A673 (cell line): ENCODE measurements around the gene USP1. TPM values are rescaled to one million over a fixed set of nuclear protein-coding genes. Genes with fewer than 3 reads are reported as not detected.
A peak's percentile ranks its signal among the peaks of the same experiment; 100 is the strongest.

ENCODE experiments used
- BruUV-seq: library from RNA; stranded (reverse); fragments of 400-500 nt; replicated peaks from 2 replicates; lab custom pipeline; 2021; lab: Mats Ljungman, UMichigan
- CTCF ChIA-PET: fragments of 300-600 bp; sonication (Branson Sonifier 250); formaldehyde crosslinking; loops from one replicate; lab custom pipeline; 2022; ENCODE audit warnings: antibody characterized with exemption; lab: Charles Lee
- POLR2A ChIA-PET: fragments of 300-600 bp; sonication (Branson Sonifier 250); formaldehyde crosslinking; loops from one replicate; lab custom pipeline; 2022; ENCODE audit warnings: antibody characterized with exemption; ENCODE audit not compliant: low non-redundant PET; lab: Charles Lee
- DNase-seq: peaks from one replicate; pipeline ENCODE4 v3.0.0-alpha.2; 2015; ENCODE audit warnings: low spot score
- H3K27ac ChIP-seq: fragments of 200-600 bp; sonication (generic); 2 replicates; pipeline ENCODE4 v1.5.1; 2016; ENCODE audit warnings: mixed run types, low read depth, mild to moderate bottlenecking, mixed read lengths, antibody characterized with exemption, low read length; ENCODE audit not compliant: poor library complexity, severe bottlenecking
- H3K27me3 ChIP-seq: fragments of 200-600 bp; sonication (generic); replicated peaks from 2 replicates; pipeline ENCODE4 v1.6.1; 2017; ENCODE audit warnings: mixed run types, low read depth, mild to moderate bottlenecking, mixed read lengths, antibody characterized with exemption, low read length; ENCODE audit not compliant: insufficient read depth, poor library complexity
- H3K36me3 ChIP-seq: fragments of 200-600 bp; sonication (generic); 2 replicates; pipeline ENCODE4 v1.6.1; 2016; ENCODE audit warnings: mixed run types, mild to moderate bottlenecking, mixed read lengths, antibody characterized with exemption, low read length; ENCODE audit not compliant: insufficient read depth, poor library complexity, severe bottlenecking
- H3K4me1 ChIP-seq: fragments of 200-600 bp; sonication (generic); 2 replicates; pipeline ENCODE4 v1.6.1; 2017; ENCODE audit warnings: mixed run types, mild to moderate bottlenecking, mixed read lengths, antibody characterized with exemption, low read length; ENCODE audit not compliant: insufficient read depth, poor library complexity, severe bottlenecking
- H3K4me3 ChIP-seq: fragments of 200-600 bp; sonication (generic); 2 replicates; pipeline ENCODE4 v1.5.1; 2016; ENCODE audit warnings: low read depth, mixed run types, mild to moderate bottlenecking, mixed read lengths, low read length; ENCODE audit not compliant: poor library complexity, severe bottlenecking
- H3K9me3 ChIP-seq: fragments of 200-600 bp; sonication (generic); 2 replicates; pipeline ENCODE4 v1.6.1; 2016; ENCODE audit warnings: mixed run types, low read depth, mild to moderate bottlenecking, mixed read lengths, antibody characterized with exemption, low read length; ENCODE audit not compliant: poor library complexity, severe bottlenecking
- CTCF ChIP-seq: fragments of 300-800, 200-600 bp; sonication (generic); conservative IDR thresholded peaks from 2 replicates; pipeline ENCODE4 v1.5.1; 2017; ENCODE audit warnings: low read depth, mild to moderate bottlenecking, antibody characterized with exemption, low read length, moderate library complexity, mixed read lengths
- EZH2 ChIP-seq: fragments of 200-600 bp; sonication (generic); IDR thresholded peaks from 2 replicates; pipeline ENCODE4 v1.6.1; 2017; ENCODE audit warnings: borderline replicate concordance, low read depth, mild to moderate bottlenecking, mixed read lengths, antibody characterized with exemption, low read length; ENCODE audit not compliant: poor library complexity, severe bottlenecking
- intact Hi-C: fragments of 100-400 bp; cut with micrococcal nuclease; formaldehyde crosslinking; loops from one replicate; pipeline ENCODE4 v1.10.0; 2022; ENCODE audit not compliant: unreplicated experiment
- total RNA-seq: library from RNA; stranded (reverse); gene quantifications from 2 replicates; pipeline ENCODE4 v1.2.3, GENCODE V29; 2021

The USP1 gene
- total RNA-seq, 1 experiment from 2014 or later, result 90.0 TPM

GRCh38 chr1:62435231-62436038 lies 1.4 kb upstream of the USP1 start:
- H3K27me3 ChIP-seq, result no peaks in the 10 kb centered on the region
- peak overlapping the region; percentile 100 for H3K27ac ChIP-seq
- intact Hi-C loops, result loop anchor here (10.0 kb wide), 1 partner anchor 481 kb away; no protein-coding TSS in a partner anchor
- H3K4me3 ChIP-seq, result peak overlapping the region; percentile 93
- peaks cover 2% of the 10 kb centered on the region for H3K36me3 ChIP-seq
- peaks cover 19% of the 10 kb centered on the region for H3K4me1 ChIP-seq
- ChIA-PET POLR2A (interaction anchor here (0.6 to 0.7 kb wide), 2 partner anchors 281 to 590 kb away, joined by 3 to 6 read pairs; no protein-coding TSS in a partner anchor), CTCF (interaction anchor here (1.6 kb wide), 1 partner anchor 260 kb away, joined by 7 read pairs; no protein-coding TSS in a partner anchor)
- no peak for DNase-seq
- no peaks in the 10 kb centered on the region for H3K9me3 ChIP-seq
- TF ChIP-seq EZH2 (no peak), CTCF (no peak)
- BruUV-seq, result TSS peak; percentile 88

GRCh38 chr1:62436039-62436465 lies 797 bp upstream of the USP1 start:
- no TSS peak for BruUV-seq
- peak overlapping the region; percentile 100 for H3K27ac ChIP-seq
- H3K9me3 ChIP-seq, result no peaks in the 10 kb centered on the region
- peak; percentile 100 for DNase-seq
- ChIA-PET POLR2A (interaction anchor here (0.6 to 0.7 kb wide), 2 partner anchors 281 to 591 kb away, joined by 3 to 6 read pairs; no protein-coding TSS in a partner anchor), CTCF (interaction anchor here (1.6 kb wide), 1 partner anchor 260 kb away, joined by 7 read pairs; no protein-coding TSS in a partner anchor)
- no peaks in the 10 kb centered on the region for H3K27me3 ChIP-seq
- no peak for TF ChIP-seq CTCF
- no peak for TF ChIP-seq EZH2
- peak overlapping the region; percentile 93 for H3K4me3 ChIP-seq
- intact Hi-C loops, result loop anchor here (10.0 kb wide), 1 partner anchor 481 kb away; no protein-coding TSS in a partner anchor
- H3K4me1 ChIP-seq, result peaks cover 24% of the 10 kb centered on the region
- H3K36me3 ChIP-seq, result peaks cover 8% of the 10 kb centered on the region

GRCh38 chr1:62437273-62437940 lies 558 bp downstream of the USP1 start:
- peak; percentile 24 for DNase-seq
- Histone ChIP-seq H3K27ac (peak overlapping the region; percentile 100), H3K9me3 (no peaks in the 10 kb centered on the region), H3K4me1 (peaks cover 26% of the 10 kb centered on the region), H3K36me3 (peaks cover 22% of the 10 kb centered on the region), H3K27me3 (no peaks in the 10 kb centered on the region), H3K4me3 (peak overlapping the region; percentile 93)
- BruUV-seq, result no TSS peak
- ChIA-PET CTCF (no interaction called here), POLR2A (no interaction called here)
- TF ChIP-seq CTCF (no peak), EZH2 (no peak)
- intact Hi-C loops, result loop anchor here (10.0 kb wide), 1 partner anchor 483 kb away; no protein-coding TSS in a partner anchor
